ENCODE measurements around the gene CLDN7.

CLDN7 gene

GRCh38 chr17:7217113-7217987, 44.9 kb downstream of the CLDN7 start:
- no peak for DNase-seq (ENCODE audit: low read depth)
- no peak for TF ChIP-seq CTCF (conservative IDR thresholded peaks at IDR 0.05; ENCODE audit: low read depth, low read length)
- H3K4me3 ChIP-seq (ENCODE audit: low read length): peak overlapping the region; percentile 55

GRCh38 chr17:7216242-7217112, 45.8 kb downstream of the CLDN7 start:
- H3K4me3 ChIP-seq (ENCODE audit: low read length): peak overlapping the region; percentile 55
- TF ChIP-seq CTCF (conservative IDR thresholded peaks at IDR 0.05; ENCODE audit: low read depth, low read length): no peak

GRCh38 chr17:7215652-7216180, 46.6 kb downstream of the CLDN7 start:
- TF ChIP-seq CTCF (conservative IDR thresholded peaks at IDR 0.05; ENCODE audit: low read depth, low read length): no peak
- peak overlapping the region; percentile 55 for H3K4me3 ChIP-seq (ENCODE audit: low read length)
- no peak for DNase-seq (ENCODE audit: low read depth)

More at GRCh38 chr17:7216242-7217112, 45.8 kb downstream of the CLDN7 start:
- DNase-seq (ENCODE audit: low read depth): no peak

- no peak for TF ChIP-seq CTCF (conservative IDR thresholded peaks at IDR 0.05; ENCODE audit: low read depth, low read length)
- peak; percentile 83 for DNase-seq (ENCODE audit: low read depth)
- H3K4me3 ChIP-seq (ENCODE audit: low read length): peak overlapping the region; percentile 54
Observed at GRCh38 chr17:7215136-7215638, 47.1 kb downstream of the CLDN7 start.

GRCh38 chr17:7214300-7215135, 47.8 kb downstream of the CLDN7 start:
- TF ChIP-seq CTCF (conservative IDR thresholded peaks at IDR 0.05; ENCODE audit: low read depth, low read length): peak; percentile 67
- peak overlapping the region; percentile 54 for H3K4me3 ChIP-seq (ENCODE audit: low read length)
- DNase-seq (ENCODE audit: low read depth): peak; percentile 90

- TF ChIP-seq CTCF (conservative IDR thresholded peaks at IDR 0.05; ENCODE audit: low read depth, low read length): peak; percentile 70
- DNase-seq (ENCODE audit: low read depth): peak; percentile 52
- H3K4me3 ChIP-seq (ENCODE audit: low read length): peak overlapping the region; percentile 54
Observed at GRCh38 chr17:7213895-7214299, 48.4 kb downstream of the CLDN7 start.

Data from retinal pigment epithelial cell (primary cell).